SKM-1 treated with dmso at 0.1 percent for 144 hours (cell line): ENCODE results near the gene DYNC2I2.
"Not testable (repeated sequence)": the region's sequence is repeated elsewhere in the genome, so short reads cannot be mapped to it uniquely, and the experiment has no call there.

Source experiments
- DNase-seq: peaks from one replicate; lab custom pipeline; 2025; ENCODE audit not compliant: unreplicated experiment; lab: John Stamatoyannopoulos, UW

DYNC2I2 gene

DNA sequence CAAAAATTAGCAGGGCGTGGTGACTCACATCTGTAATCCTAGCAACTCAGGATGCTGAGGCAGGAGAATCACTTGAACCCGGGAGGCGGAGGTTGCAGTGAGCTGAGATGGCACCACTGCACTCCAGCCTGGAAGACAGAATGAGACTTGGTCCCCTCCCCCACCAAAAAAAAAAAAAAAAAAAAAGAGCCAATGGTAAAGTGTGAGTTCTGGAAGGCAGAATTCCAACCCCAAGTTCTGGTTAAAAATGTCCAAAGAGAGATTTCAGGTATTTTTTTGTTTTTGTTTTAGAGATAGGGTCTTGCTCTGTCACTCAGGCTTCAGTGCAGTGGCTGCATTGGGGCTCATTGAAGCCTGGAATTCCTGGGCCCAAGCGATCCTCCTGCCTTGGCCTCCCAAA lies 30.8 kb upstream of the DYNC2I2 start:
- no peak for DNase-seq

DNA sequence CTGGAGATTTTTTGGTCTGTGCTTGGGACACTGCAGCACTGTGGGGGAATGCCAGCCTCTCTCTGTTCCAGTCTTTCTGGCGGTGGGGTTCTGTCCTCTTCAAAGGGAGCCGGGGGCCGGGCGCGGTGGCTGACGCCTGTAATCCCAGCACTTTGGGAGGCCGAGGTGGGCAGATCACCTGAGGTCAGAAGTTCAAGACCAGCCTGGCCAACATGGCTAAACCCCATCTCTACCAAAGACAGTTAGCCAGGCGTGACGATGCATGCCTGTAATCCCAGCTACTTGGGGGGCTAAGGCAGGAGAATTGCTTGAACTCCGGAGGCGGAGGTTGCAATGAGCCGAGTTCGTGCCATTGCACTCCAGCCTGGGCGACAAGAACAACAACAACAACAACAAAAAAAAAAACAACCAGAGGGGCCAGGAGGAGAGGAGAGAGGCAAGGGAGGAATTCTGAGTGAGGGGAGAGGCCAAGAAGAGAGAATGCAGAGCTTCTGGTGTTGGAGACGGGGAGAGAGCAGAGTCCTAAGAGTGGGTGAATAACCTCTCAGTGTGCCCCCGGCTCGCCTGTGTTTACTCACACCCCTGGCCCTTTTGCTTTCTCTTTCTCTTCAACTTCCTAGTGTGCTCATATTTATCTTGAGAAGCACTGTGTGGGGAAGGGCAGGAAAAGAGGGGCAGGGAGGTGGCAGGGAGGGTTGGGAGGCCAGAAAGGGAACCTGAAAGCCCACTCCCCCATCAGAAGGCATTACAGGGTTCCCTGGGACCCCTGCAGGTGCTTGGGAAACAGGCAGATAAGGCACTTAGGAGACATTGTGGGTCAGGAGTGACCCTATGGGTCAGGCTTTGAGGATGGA lies 29.2 kb upstream of the DYNC2I2 start:
- DNase-seq, result no peak

- DNase-seq, result peak; percentile 81
Measured at GRCh38 chr9:128684325-128685199, 27.9 kb upstream of the DYNC2I2 start.

DNA sequence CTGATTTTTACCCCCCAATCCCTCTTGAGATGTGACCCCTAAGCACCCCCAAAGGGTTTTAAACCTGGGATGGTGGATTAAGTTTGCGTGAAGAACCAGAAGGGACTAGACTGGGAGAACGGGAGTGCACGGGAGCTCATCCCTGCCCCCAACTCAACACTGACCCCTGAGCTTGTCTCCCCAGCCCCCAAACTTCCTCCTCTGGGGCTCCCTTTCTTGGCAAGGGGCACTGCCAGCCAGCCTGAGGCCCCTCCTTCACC lies 27.3 kb upstream of the DYNC2I2 start:
- DNase-seq, result peak; percentile 68

GRCh38 chr9:128683340-128684064 lies 26.9 kb upstream of the DYNC2I2 start:
- peak; percentile 23 for DNase-seq

DNA sequence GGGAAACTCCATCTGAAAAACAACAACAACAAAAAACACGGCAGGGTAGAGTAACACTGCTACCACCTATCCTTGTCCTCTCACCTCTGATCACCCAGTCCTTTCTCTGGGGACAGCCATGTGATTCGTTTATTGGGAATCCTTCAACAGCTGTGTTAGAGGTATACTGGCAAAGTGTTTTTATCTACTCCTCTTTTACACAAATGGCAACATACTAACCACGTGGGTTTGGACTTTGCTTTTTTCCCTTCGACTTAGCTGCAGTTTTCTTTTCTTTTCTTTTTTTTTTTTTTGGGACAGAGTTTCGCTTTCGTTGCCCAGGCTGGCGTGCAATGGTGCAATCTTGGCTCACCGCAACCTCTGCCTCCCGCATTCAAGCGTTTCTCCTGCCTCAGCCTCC lies 21.1 kb upstream of the DYNC2I2 start:
- DNase-seq, result no peak

GRCh38 chr9:128675382-128675781 lies 18.7 kb upstream of the DYNC2I2 start:
- DNase-seq, result no peak

DNA sequence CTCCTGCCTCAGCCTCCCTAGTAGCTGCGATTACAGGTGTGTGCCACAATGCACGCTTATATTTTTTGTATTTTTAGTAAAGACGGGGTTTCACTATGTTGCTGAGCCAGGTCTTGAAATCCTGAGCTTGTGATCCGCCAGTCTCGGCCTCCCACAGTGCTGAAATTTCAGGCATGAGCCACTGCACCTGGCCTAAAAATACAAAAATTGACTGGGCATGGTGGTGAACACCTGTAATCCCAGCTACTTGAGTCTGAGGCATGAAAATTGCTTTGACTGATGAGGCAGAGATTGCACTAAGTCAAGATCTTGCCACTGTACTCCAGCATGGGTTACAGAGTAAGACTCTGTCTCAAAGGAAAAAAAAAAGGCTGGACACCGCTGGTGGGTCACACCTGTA lies 13.1 kb upstream of the DYNC2I2 start:
- no peak for DNase-seq

- not testable (repeated sequence) for DNase-seq
Measured at GRCh38 chr9:128666481-128666941, 9.9 kb upstream of the DYNC2I2 start.

- no peak for DNase-seq
Measured at GRCh38 chr9:128657796-128658195, 1.1 kb upstream of the DYNC2I2 start.

- no peak for DNase-seq
Measured at GRCh38 chr9:128657344-128657704, 677 bp upstream of the DYNC2I2 start.

DNA sequence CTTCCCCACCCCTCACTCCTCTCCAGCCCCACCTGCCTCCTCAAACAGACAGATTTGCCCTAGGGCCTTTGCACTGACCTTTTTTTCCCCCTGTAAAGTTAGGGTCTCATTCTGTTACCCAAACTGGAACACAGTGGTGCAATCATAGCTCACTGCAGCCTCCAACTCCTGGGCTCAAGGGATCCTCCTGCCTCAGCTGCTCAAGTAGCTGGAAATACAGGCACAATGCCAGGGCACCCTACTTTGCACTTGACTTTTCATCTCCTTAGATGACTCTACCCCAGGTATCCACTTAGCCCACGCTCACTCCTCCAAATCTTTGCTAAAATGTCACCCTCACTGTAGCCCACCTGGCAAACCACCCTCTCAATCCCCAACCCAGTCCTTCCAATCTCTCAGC lies 2.2 kb downstream of the DYNC2I2 start:
- no peak for DNase-seq

DNA sequence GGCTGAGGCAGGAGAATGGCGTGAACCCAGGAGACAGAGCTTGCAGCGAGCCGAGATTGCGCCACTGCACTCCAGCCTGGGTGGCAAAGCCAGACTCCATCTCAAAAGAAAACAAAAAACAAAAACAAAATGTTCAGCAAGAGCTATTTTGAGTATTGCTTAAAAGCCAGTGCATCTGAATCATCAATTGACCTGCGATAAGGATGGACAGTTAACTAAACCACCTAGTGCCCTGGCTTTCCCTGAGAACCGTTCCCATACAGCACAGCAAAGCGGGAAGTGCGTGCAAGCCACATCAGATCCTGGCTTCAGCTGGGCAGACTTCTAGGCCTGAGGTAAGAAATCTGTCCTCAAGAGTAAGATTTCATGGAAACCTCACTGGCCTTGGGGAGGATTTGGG lies 2.7 kb downstream of the DYNC2I2 start:
- no peak for DNase-seq

GRCh38 chr9:128651798-128652197 lies 4.8 kb downstream of the DYNC2I2 start:
- DNase-seq, result no peak

DNA sequence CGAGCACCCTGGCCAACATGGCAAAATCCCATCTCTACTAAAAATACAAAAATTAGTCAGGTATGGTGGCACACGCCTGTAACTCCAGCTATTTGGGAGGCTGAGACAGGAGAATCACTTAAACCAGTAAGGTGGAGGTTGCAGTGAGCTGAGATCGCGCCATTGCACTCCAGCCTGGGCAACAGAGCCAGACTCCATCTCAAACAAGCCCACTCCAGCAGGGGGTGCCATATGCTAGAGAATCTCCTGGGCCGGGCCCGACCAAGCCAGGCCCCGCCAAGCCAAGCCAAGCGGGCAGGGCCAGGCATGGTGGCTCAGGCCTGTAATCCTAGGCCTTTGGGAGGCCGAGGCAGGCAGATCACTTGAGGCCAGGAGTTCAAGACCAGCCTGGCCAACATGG lies 8.4 kb downstream of the DYNC2I2 start:
- not testable (repeated sequence) for DNase-seq

DNA sequence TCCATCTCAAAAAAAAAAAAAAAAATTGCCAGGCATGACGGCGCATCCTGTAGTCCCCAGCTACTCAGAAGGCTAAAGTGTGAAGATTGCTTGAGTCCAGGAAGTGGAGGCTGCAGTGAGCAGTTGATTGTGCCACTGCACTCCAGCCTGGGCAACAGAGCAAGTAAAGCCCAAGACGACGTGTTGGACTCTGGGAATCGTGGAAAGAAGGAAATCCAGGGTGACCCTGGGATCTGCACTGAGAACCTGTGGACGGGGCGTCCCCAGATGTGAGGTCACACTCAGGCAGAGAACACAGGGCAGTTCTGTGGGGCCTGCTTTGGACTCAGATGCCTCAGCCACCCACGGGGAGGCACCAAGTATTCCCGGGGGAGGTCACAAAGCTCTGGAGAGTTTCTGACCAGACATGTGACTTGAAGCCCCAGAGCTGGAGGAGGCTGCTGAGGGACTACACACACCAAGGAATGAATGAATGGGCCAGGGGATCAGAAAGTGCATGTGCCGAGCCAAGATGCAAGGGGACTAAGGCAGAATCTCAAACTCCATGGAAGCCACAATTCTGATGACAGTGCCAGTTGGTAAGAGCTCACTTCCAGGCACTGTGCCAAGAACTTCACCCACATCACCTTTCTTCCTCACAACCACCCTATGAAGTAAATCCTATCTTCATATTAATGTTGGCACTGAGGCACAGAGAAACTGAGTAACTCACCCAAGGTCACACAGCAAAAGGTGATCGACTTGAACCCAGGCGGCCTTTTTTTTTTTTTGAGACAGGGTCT lies 12.9 kb downstream of the DYNC2I2 start:
- no peak for DNase-seq

- no peak for DNase-seq
Measured at GRCh38 chr9:128642675-128643245, 13.9 kb downstream of the DYNC2I2 start.

DNA sequence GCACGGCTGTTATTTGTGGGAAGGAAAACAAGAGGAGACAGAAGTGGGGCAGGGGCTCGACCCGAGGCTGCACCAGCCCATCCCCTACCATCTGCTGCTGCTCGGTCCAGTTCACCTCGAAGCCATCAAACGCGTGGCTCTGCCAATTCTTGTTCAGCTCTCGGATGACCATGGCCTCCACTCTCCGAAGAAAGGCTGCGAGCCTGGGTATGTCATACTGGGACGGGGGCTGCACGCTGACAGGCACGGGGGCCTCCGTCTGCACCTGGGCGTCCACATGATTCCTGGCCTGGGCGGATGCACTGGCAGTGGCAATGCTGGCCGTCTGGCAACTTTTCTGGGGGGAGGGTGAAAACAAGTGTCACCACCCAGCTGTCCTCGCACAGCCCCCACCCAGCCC lies 16.0 kb downstream of the DYNC2I2 start:
- no peak for DNase-seq

DNA sequence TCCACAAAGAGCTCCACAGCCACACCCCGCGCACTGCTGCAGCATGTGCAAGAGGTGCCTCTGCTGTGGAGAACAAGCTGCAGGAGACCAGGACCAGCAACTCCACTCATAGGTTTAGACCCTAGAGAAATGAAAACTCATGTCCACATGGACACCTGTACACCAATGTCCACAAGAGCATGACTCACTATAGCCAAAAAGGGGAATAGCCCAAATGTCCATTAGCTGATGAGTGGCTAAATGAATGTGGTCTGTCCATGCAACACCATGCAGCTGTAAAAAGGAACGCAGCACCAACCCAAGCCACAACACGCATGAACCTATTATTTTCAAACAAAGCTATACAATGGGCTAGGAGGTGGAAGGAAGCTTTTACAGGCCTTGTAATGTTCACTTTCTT lies 18.1 kb downstream of the DYNC2I2 start:
- no peak for DNase-seq

DNA sequence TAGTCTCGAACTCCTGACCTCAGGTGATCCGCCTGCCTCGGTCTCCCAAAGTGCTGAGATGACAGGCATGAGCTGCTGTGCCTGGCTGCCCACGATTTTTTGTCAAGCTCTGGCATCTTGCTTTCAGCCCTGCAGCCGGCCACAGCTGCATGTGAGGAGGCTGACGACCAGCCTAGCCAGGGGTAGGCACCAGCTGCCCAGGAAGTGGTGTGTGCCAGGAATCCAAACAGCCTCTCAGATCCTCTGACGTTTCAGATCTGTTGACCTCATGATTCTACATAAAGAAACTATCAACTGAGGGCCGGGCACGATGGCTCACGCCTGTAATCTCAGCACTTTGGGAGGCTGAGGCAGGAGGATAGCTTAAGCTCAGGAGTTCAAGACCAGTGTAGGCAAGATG lies 19.0 kb downstream of the DYNC2I2 start:
- DNase-seq, result no peak
